K562 (cell line): Measurements from ENCODE around the gene BRDT. TPM values are rescaled to one million over a fixed set of nuclear protein-coding genes. Genes with fewer than 3 reads are reported as not detected.

ENCODE experiments used
- ATAC-seq: fragments of 200-7000 bp; cut with Tn5 transposase; 3 replicates; pipeline ENCODE4 v1.9.1; 2020; ENCODE audit warnings: moderate library complexity
- BruUV-seq: library from RNA; stranded (reverse); fragments of 400-500 nt; replicated peaks from 2 replicates; lab custom pipeline; 2021; lab: Mats Ljungman, UMichigan
- CTCF ChIA-PET: fragments of 300-600 bp; formaldehyde crosslinking; extraction: SDS; loops from one replicate; lab custom pipeline; 2021; ENCODE audit warnings: low intra/inter-chr PET ratio; lab: Yijun Ruan, JAX
- POLR2A ChIA-PET: fragments of 300-600, 350-650 bp; sonication (Branson Sonifier 250); formaldehyde crosslinking; extraction: SDS; loops from one replicate; lab custom pipeline; 2021; ENCODE audit warnings: antibody characterized with exemption, inconsistent platforms; lab: Yijun Ruan, JAX
- DNase-seq, 4 experiments: peaks; one replicate each; pipeline versions ENCODE4 v3.0.0 to v3.0.0-alpha.2; 2011 to 2018; ENCODE audit warnings: low spot score in 3 of 4, mixed read lengths in 3 of 4; ENCODE audit errors: extremely low read depth in 1 of 4
- FAIRE-seq: peaks from 2 replicates; lab custom pipeline; 2011; peaks lifted over from hg19 to GRCh38; lab: Jason Lieb, UNC
- H2AFZ ChIP-seq: 2 replicates; pipeline ENCODE4 v1.6.0; 2011; ENCODE audit warnings: low read depth, low read length, control low read depth, inconsistent platforms
- H3K27ac ChIP-seq: fragments of 200-600 bp; 3 replicates; pipeline ENCODE4 v1.8.0; 2011; ENCODE audit warnings: low read depth, mild to moderate bottlenecking, control low read depth, inconsistent platforms, low read length, moderate library complexity, mixed read lengths; ENCODE audit errors: extremely low read depth
- H3K27me3 ChIP-seq, 2 experiments: fragments of 300-600 bp in 1 of 2; 2 replicates in 1 of 2; 3 replicates in 1 of 2; pipeline versions ENCODE4 v1.6.0 to v1.8.0; 2011; ENCODE audit warnings: inconsistent platforms in 2 of 2, low read length in 2 of 2, mild to moderate bottlenecking in 1 of 2, mixed read lengths in 1 of 2, moderate library complexity in 1 of 2; ENCODE audit not compliant: control insufficient read depth in 2 of 2, insufficient read depth in 2 of 2
- H3K36me3 ChIP-seq: fragments of 300-600 bp; 3 replicates; pipeline ENCODE4 v1.8.0; 2011; ENCODE audit warnings: mild to moderate bottlenecking, low read length, inconsistent platforms; ENCODE audit not compliant: control insufficient read depth, insufficient read depth
- H3K4me1 ChIP-seq, 2 experiments: fragments of 200-600 bp in 1 of 2; replicated peaks in 1 of 2; 2 replicates in 1 of 2; 3 replicates in 1 of 2; pipeline versions ENCODE4 v1.5.1 to v1.8.0; 2011; ENCODE audit warnings: inconsistent platforms in 2 of 2, low read length in 2 of 2, mild to moderate bottlenecking in 1 of 2, mixed read lengths in 1 of 2, moderate library complexity in 1 of 2; ENCODE audit not compliant: control insufficient read depth in 2 of 2, insufficient read depth in 2 of 2
- H3K4me2 ChIP-seq: 2 replicates; pipeline ENCODE4 v1.6.1; 2011; ENCODE audit warnings: low read length, control low read depth, inconsistent platforms, mixed read lengths; ENCODE audit not compliant: insufficient read depth
- H3K4me3 ChIP-seq: fragments of 200-600 bp; sonication (generic), shearing (Covaris generic); 2 replicates; pipeline ENCODE4 v1.5.1; 2016; ENCODE audit warnings: control low read depth, inconsistent platforms
- H3K79me2 ChIP-seq: fragments of 200-600 bp; 3 replicates; pipeline ENCODE4 v1.8.0; 2011; ENCODE audit warnings: low read length, inconsistent platforms; ENCODE audit not compliant: control insufficient read depth, insufficient read depth
- H3K9ac ChIP-seq, 2 experiments: 2 replicates each; pipeline versions ENCODE4 v1.6.0 to v1.6.1; 2011; ENCODE audit warnings: low read depth in 2 of 2, low read length in 2 of 2, control low read depth in 1 of 2, inconsistent platforms in 1 of 2, mild to moderate bottlenecking in 1 of 2, mixed read lengths in 1 of 2; ENCODE audit not compliant: insufficient read depth in 1 of 2
- H3K9me1 ChIP-seq: one replicate; pipeline ENCODE4 v1.6.0; 2011; ENCODE audit warnings: inconsistent platforms, mild to moderate bottlenecking, low read length, moderate library complexity; ENCODE audit not compliant: control insufficient read depth, insufficient read depth
- H3K9me3 ChIP-seq: replicated peaks from 2 replicates; pipeline ENCODE4 v1.5.1; 2011; ENCODE audit warnings: low read depth, low read length, inconsistent platforms; ENCODE audit not compliant: control insufficient read depth, insufficient read depth
- H4K20me1 ChIP-seq: replicated peaks from 2 replicates; pipeline ENCODE4 v1.6.1; 2011; ENCODE audit warnings: low read length, inconsistent platforms, mixed read lengths; ENCODE audit not compliant: control insufficient read depth, insufficient read depth
- ID3 ChIP-seq, 2 experiments: fragments of 250-450 bp in 1 of 2; fragments of 450-650 bp in 1 of 2; sonication (Bioruptor Pico) in 1 of 2; IDR thresholded peaks; 2 replicates each; pipeline versions ENCODE4 v1.6.1 to v1.8.0; 2016 to 2021; ENCODE audit warnings: mild to moderate bottlenecking in 2 of 2, moderate library complexity in 2 of 2, missing compliant biosample characterization in 1 of 2, missing genetic modification characterization in 1 of 2
- KLF13 ChIP-seq: fragments of 450-650 bp; IDR thresholded peaks from 2 replicates; pipeline ENCODE4 v1.6.1; 2016; ENCODE audit warnings: missing genetic modification characterization, low read depth, mild to moderate bottlenecking, missing compliant biosample characterization, moderate library complexity, borderline replicate concordance
- MCM2 ChIP-seq: fragments of 450-650 bp; IDR thresholded peaks from 2 replicates; pipeline ENCODE4 v1.6.1; 2017; ENCODE audit warnings: low read depth, mild to moderate bottlenecking
- MXD1 ChIP-seq: fragments of 250-450 bp; sonication (Bioruptor Pico); IDR thresholded peaks from 2 replicates; pipeline ENCODE4 v1.8.0; 2021; ENCODE audit warnings: borderline replicate concordance, mild to moderate bottlenecking, moderate library complexity; ENCODE audit not compliant: poor library complexity, severe bottlenecking
- STAT6 ChIP-seq: sonication (generic); formaldehyde crosslinking; IDR thresholded peaks from 2 replicates; pipeline ENCODE4 v1.8.1; 2023; ENCODE audit warnings: mild to moderate bottlenecking, missing genetic modification reagents
- UBTF ChIP-seq, 2 experiments: IDR thresholded peaks; 2 replicates each; pipeline ENCODE4 v1.6.1; 2012; ENCODE audit warnings: improper control_type of control experiment in 2 of 2, low read depth in 2 of 2, low read length in 2 of 2, borderline replicate concordance in 1 of 2
- ZNF165 ChIP-seq: fragments of 250-450 bp; sonication (Bioruptor Pico); IDR thresholded peaks from 2 replicates; pipeline ENCODE4 v1.4.0; 2020; ENCODE audit warnings: borderline replicate concordance
- ZNF445 ChIP-seq: fragments of 250-450 bp; sonication (Bioruptor Pico); IDR thresholded peaks from 2 replicates; pipeline ENCODE4 v1.4.0; 2020; ENCODE audit warnings: low read depth, mild to moderate bottlenecking, moderate library complexity
- WGBS: fragments of 100-300 bp; shearing (Covaris generic); methylation state at CpG from one replicate; pipeline ENCODE4 v1.1.6; 2016; ENCODE audit warnings: low coverage, mixed read lengths; ENCODE audit not compliant: insufficient coverage; ENCODE audit errors: missing lambda C conversion rate; 5-methylcytosine and 5-hydroxymethylcytosine counted together
- in situ Hi-C: fragments of 300-500 bp; cut with MboI; formaldehyde crosslinking; loops from 4 replicates; pipeline ENCODE4 v1.15.0; 2018; ENCODE audit warnings: inconsistent platforms, mixed read lengths
- intact Hi-C: fragments of 100-400 bp; cut with micrococcal nuclease; formaldehyde crosslinking; loops from 2 replicates; pipeline ENCODE4 v1.14.2; 2022
- polyA plus RNA-seq, 8 experiments: library from polyadenylated mRNA; depleted of rRNA in 4 of 8; stranded (reverse) in 5 of 8; unstranded in 3 of 8; fragments of >200 nt; fragmentation: Nextera tagmentation in 2 of 8; fragmentation: Illumina TruSeq in 1 of 8; extraction: Ambion mirVana in 2 of 8; extraction: Trizol in 1 of 8; gene quantifications; 2 replicates each; pipeline versions ENCODE4 v1.2.1 to v1.2.3, GENCODE V29; 2011 to 2014; ENCODE audit warnings: inconsistent platforms in 1 of 8, missing spikeins in 1 of 8
- total RNA-seq, 7 experiments: library from RNA; depleted of rRNA in 6 of 7; stranded (reverse); fragments of >200 nt in 6 of 7; fragmentation: Illumina TruSeq in 2 of 7; extraction: Trizol in 2 of 7; gene quantifications; 2 replicates each; pipeline versions ENCODE4 v1.2.1 to v1.2.3, GENCODE V29; 2011 to 2021; ENCODE audit warnings: low replicate concordance in 1 of 7

The BRDT gene
- total and polyA plus RNA-seq, 9 of the 15 experiments (the other 6 are each of a cell fraction or from before 2014, with no cell fraction given) = 0.01 TPM; not detected in 8

GRCh38 chr1:91913018-91913417, 36.2 kb upstream of the BRDT start:
- Histone ChIP-seq H3K9me1 (no peaks in the 10 kb centered on the region), H3K4me2 (no peak overlapping the region), H3K4me3 (no peak overlapping the region), H3K9ac (no peak overlapping the region), H2AFZ (no peak overlapping the region), H4K20me1 (no peaks in the 10 kb centered on the region), H3K27ac (no peak overlapping the region), H3K27me3 (no peaks in the 10 kb centered on the region), H3K4me1 (peaks cover 0 to 2% of the 10 kb centered on the region in 2 experiments; a peak in 2 of 5 replicates), H3K9me3 (no peaks in the 10 kb centered on the region), H3K79me2 (no peaks in the 10 kb centered on the region), H3K36me3 (no peaks in the 10 kb centered on the region)
- in situ Hi-C loops = no loop called here
- POLR2A ChIA-PET = no interaction called here
- no TSS peak for BruUV-seq
- no peak for ATAC-seq
- CTCF ChIA-PET = no interaction called here
- intact Hi-C loops = no loop called here
- no peak for TF ChIP-seq ZNF165 (CRISPR knock-in tag)
- no peak for DNase-seq
- FAIRE-seq = no peak
- WGBS = 15% methylated on average over 3 of the region's 3 CpGs

GRCh38 chr1:91916046-91916445, 33.2 kb upstream of the BRDT start:
- BruUV-seq = no TSS peak
- no peak for ATAC-seq
- no peak overlapping the region for H3K9ac ChIP-seq
- H3K27ac ChIP-seq = no peak overlapping the region
- POLR2A ChIA-PET = no interaction called here
- in situ Hi-C loops = no loop called here
- no peaks in the 10 kb centered on the region for H3K9me1 ChIP-seq
- peaks cover 0 to 2% of the 10 kb centered on the region in 2 experiments; a peak in 2 of 5 replicates for H3K4me1 ChIP-seq
- H3K79me2 ChIP-seq = no peaks in the 10 kb centered on the region
- H3K9me3 ChIP-seq = no peaks in the 10 kb centered on the region
- no peaks in the 10 kb centered on the region for H3K27me3 ChIP-seq
- no peak overlapping the region for H3K4me3 ChIP-seq
- no peak overlapping the region for H3K4me2 ChIP-seq
- DNase-seq = no peak
- no peak for FAIRE-seq
- CTCF ChIA-PET = no interaction called here
- H4K20me1 ChIP-seq = no peaks in the 10 kb centered on the region
- H3K36me3 ChIP-seq = no peaks in the 10 kb centered on the region
- WGBS = 37% methylated on average over 3 of the region's 4 CpGs
- intact Hi-C loops = no loop called here
- H2AFZ ChIP-seq = 0 out of 2 replicates have a peak overlapping the region, but pooled peaks have one; percentile 25
- no peak for TF ChIP-seq ID3 (CRISPR knock-in tag; IDR thresholded peaks at IDR 0.05)
- TF ChIP-seq ID3 (tag; IDR thresholded peaks at IDR 0.05) = no peak
- no peak for TF ChIP-seq ZNF445 (CRISPR knock-in tag)
- no peak for TF ChIP-seq STAT6 (CRISPR knock-in tag)
- no peak for TF ChIP-seq KLF13 (tag)
- TF ChIP-seq MXD1 (CRISPR knock-in tag) = no peak
- TF ChIP-seq UBTF (IDR thresholded peaks at IDR 0.05; ENCODE audit: borderline replicate concordance in 1 of 2, low read depth in 2 of 2, low read length in 2 of 2) = no peak
- no peak for TF ChIP-seq MCM2
